Gastroesophageal sphincter (tissue), 3 donors: ENCODE measurements around the gene KLHDC8A.

Experiments
- CTCF ChIP-seq, 4 experiments: fragments of 200-600 bp in 2 of 4; fragments of 450-650 bp in 2 of 4; sonication (generic) in 1 of 4; IDR thresholded peaks; one replicate each; pipeline ENCODE4 v1.5.1; 2017 to 2019; ENCODE audit warnings: antibody characterized with exemption in 4 of 4, mild to moderate bottlenecking in 2 of 4, moderate library complexity in 2 of 4
- EP300 ChIP-seq: sonication (generic); formaldehyde crosslinking; IDR thresholded peaks from one replicate; pipeline ENCODE4 v1.6.1; 2017; ENCODE audit warnings: antibody characterized with exemption, mild to moderate bottlenecking
- POLR2A ChIP-seq, 2 donors: fragments of 450-650 bp; IDR thresholded peaks; one replicate each; pipeline ENCODE4 v1.6.1; 2017; ENCODE audit warnings: antibody characterized with exemption in 2 of 2, mild to moderate bottlenecking in 2 of 2, moderate library complexity in 1 of 2
- POLR2AphosphoS5 ChIP-seq: sonication (generic); formaldehyde crosslinking; IDR thresholded peaks from one replicate; pipeline ENCODE4 v1.6.1; 2017; ENCODE audit warnings: antibody characterized with exemption

GRCh38 chr1:205391386-205391785, 34.7 kb upstream of the KLHDC8A start:
- TF ChIP-seq CTCF (IDR thresholded peaks at IDR 0.05): no peak
- TF ChIP-seq POLR2A (IDR thresholded peaks at IDR 0.05): no peak
- TF ChIP-seq POLR2AphosphoS5: no peak
- no peak for TF ChIP-seq EP300
